Activated naive CD4-positive, alpha-beta T cell treated with anti-CD3 and anti-CD28 coated beads, Interleukin-2, amount 50 U/mL, for 24 hours (primary cell): ENCODE data around the gene CRIM1.

Experiments
- H3K27ac Mint-ChIP-seq: one replicate; pipeline ENCODE4 v1.8.0; 2021; ENCODE audit warnings: mild to moderate bottlenecking, mixed read lengths
- H3K27me3 Mint-ChIP-seq: one replicate; pipeline ENCODE4 v1.8.0; 2021; ENCODE audit warnings: mixed read lengths
- H3K36me3 Mint-ChIP-seq: one replicate; pipeline ENCODE4 v1.8.0; 2021; ENCODE audit warnings: mixed read lengths
- H3K4me1 Mint-ChIP-seq: one replicate; pipeline ENCODE4 v1.8.0; 2021; ENCODE audit warnings: mixed read lengths
- H3K4me3 Mint-ChIP-seq: one replicate; pipeline ENCODE4 v1.8.0; 2021; ENCODE audit warnings: mild to moderate bottlenecking, mixed read lengths
- H3K9me3 Mint-ChIP-seq: one replicate; pipeline ENCODE4 v1.8.0; 2021; ENCODE audit warnings: mixed read lengths

The CRIM1 gene

DNA sequence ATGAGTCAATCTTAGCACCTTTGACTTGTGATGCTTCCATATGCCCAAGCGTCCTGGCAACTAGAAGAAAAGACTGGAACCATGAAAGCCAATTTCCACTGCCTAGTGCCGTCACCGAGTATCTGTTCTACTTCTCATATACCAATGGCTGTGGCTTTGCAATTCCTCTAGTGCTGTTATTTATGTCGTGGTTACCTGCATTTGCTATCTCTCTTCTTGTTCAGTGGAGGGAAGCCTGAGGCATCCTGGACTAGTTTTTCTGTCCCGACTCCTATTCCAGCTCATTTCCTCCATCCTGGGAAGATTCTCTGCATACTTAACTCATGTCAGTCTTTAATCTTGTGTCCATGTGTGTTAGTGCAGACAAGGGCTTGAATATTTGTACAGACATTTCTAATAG is 124.5 kb downstream of the CRIM1 start:
- H3K36me3 Mint-ChIP-seq: peaks cover 23% of the 10 kb centered on the region
- no peak overlapping the region for H3K27ac Mint-ChIP-seq
- peaks cover 1% of the 10 kb centered on the region for H3K27me3 Mint-ChIP-seq
- no peak overlapping the region for H3K4me3 Mint-ChIP-seq
- peaks cover 16% of the 10 kb centered on the region for H3K9me3 Mint-ChIP-seq
- H3K4me1 Mint-ChIP-seq: no peaks in the 10 kb centered on the region

GRCh38 chr2:36480636-36481035 is 125.1 kb downstream of the CRIM1 start:
- Mint-ChIP-seq H3K27ac (no peak overlapping the region), H3K36me3 (peaks cover 20% of the 10 kb centered on the region), H3K27me3 (peaks cover 1% of the 10 kb centered on the region), H3K4me1 (no peaks in the 10 kb centered on the region), H3K9me3 (peaks cover 12% of the 10 kb centered on the region), H3K4me3 (no peak overlapping the region)

- Mint-ChIP-seq H3K4me1 (no peaks in the 10 kb centered on the region), H3K27me3 (peaks cover 1% of the 10 kb centered on the region), H3K27ac (no peak overlapping the region), H3K9me3 (peaks cover 4% of the 10 kb centered on the region), H3K4me3 (no peak overlapping the region), H3K36me3 (peaks cover 15% of the 10 kb centered on the region)
These were observed 126.1 kb downstream of the CRIM1 start for GRCh38 chr2:36481709-36482108.

GRCh38 chr2:36482576-36483214 is 127.1 kb downstream of the CRIM1 start:
- Mint-ChIP-seq H3K36me3 (peaks cover 7% of the 10 kb centered on the region), H3K9me3 (peaks cover 1% of the 10 kb centered on the region), H3K27me3 (no peaks in the 10 kb centered on the region), H3K27ac (no peak overlapping the region), H3K4me1 (no peaks in the 10 kb centered on the region), H3K4me3 (no peak overlapping the region)

- Mint-ChIP-seq H3K27ac (no peak overlapping the region), H3K27me3 (no peaks in the 10 kb centered on the region), H3K9me3 (no peaks in the 10 kb centered on the region), H3K4me3 (no peak overlapping the region), H3K4me1 (no peaks in the 10 kb centered on the region), H3K36me3 (peaks cover 4% of the 10 kb centered on the region)
These were observed 127.7 kb downstream of the CRIM1 start for GRCh38 chr2:36483290-36483689.

GRCh38 chr2:36484454-36484853 is 128.9 kb downstream of the CRIM1 start:
- no peak overlapping the region for H3K4me3 Mint-ChIP-seq

DNA sequence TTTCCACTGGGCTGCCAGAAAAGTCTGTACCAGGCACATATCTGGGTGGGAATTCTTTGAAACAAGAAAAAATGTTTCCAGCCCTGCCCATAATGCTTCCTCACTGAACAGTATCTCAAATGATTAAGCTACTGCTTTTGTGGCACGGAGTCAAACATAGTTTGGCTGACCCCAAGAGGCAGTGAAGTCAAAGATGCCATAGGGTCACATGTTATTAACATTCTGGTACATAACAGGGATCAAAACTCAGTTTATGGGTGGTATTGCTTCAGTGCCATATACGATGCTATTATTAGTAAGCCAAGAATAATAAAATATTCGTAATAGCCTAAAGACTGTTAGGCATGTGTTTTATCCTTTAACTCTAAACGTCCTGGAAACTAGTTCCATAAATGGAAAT is 129.9 kb downstream of the CRIM1 start:
- H3K27me3 Mint-ChIP-seq: no peaks in the 10 kb centered on the region
- no peaks in the 10 kb centered on the region for H3K9me3 Mint-ChIP-seq
- no peak overlapping the region for H3K27ac Mint-ChIP-seq

More at GRCh38 chr2:36484454-36484853, 128.9 kb downstream of the CRIM1 start:
- Mint-ChIP-seq H3K27ac (no peak overlapping the region), H3K4me1 (no peaks in the 10 kb centered on the region), H3K9me3 (no peaks in the 10 kb centered on the region), H3K27me3 (no peaks in the 10 kb centered on the region), H3K36me3 (no peaks in the 10 kb centered on the region)

GRCh38 chr2:36486521-36487044 is 131.0 kb downstream of the CRIM1 start:
- no peaks in the 10 kb centered on the region for H3K4me1 Mint-ChIP-seq
- no peaks in the 10 kb centered on the region for H3K27me3 Mint-ChIP-seq
- H3K36me3 Mint-ChIP-seq: no peaks in the 10 kb centered on the region
- H3K9me3 Mint-ChIP-seq: no peaks in the 10 kb centered on the region
- no peak overlapping the region for H3K4me3 Mint-ChIP-seq
- no peak overlapping the region for H3K27ac Mint-ChIP-seq

More for the DNA sequence above, 129.9 kb downstream of the CRIM1 start:
- Mint-ChIP-seq H3K4me1 (no peaks in the 10 kb centered on the region), H3K36me3 (no peaks in the 10 kb centered on the region), H3K4me3 (no peak overlapping the region)

DNA sequence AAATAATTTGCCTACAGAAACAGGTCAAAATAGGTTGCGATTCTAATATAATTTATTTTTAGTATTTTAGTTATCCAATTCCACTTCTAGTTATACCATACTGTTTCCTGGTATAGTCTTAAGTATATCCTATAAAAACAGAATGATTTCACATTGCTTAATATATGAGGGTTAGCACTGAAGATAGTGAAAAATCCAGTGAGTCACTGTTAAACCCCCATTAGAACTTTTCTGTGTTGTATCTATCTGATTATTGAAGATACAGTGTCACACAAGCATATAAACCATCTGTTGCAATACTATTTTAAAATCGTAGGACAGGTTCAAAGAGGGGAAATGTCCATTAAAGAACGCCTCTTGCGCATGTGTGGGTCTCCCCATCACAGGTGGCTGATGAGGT is 132.4 kb downstream of the CRIM1 start:
- no peak overlapping the region for H3K27ac Mint-ChIP-seq
- no peaks in the 10 kb centered on the region for H3K9me3 Mint-ChIP-seq
- no peaks in the 10 kb centered on the region for H3K36me3 Mint-ChIP-seq
- no peak overlapping the region for H3K4me3 Mint-ChIP-seq
- peaks cover 2% of the 10 kb centered on the region for H3K27me3 Mint-ChIP-seq
- no peaks in the 10 kb centered on the region for H3K4me1 Mint-ChIP-seq

- Mint-ChIP-seq H3K4me1 (no peaks in the 10 kb centered on the region), H3K27ac (no peak overlapping the region), H3K27me3 (peaks cover 2% of the 10 kb centered on the region), H3K4me3 (no peak overlapping the region), H3K36me3 (no peaks in the 10 kb centered on the region), H3K9me3 (no peaks in the 10 kb centered on the region)
These were observed 133.7 kb downstream of the CRIM1 start for GRCh38 chr2:36489281-36489680.

DNA sequence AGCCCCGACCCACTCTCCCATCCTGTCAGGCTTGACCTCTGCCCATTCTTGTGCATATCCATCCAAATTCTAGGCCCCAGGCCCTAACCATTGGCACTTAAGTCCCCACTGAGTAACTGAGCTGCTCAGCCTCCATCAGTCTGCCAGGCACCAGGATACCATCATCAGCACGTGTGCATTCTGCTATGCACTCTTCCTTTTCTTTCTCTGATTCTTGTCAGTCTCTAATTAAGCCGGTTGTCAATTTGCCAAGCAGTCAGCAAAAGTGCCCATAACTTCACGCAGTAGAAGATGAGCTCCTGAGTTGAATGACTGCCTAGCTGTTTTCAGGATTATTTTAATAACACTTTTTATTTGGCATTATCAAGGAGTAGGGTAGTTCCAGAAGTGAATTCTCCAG is 135.2 kb downstream of the CRIM1 start:
- Mint-ChIP-seq H3K9me3 (no peaks in the 10 kb centered on the region), H3K36me3 (no peaks in the 10 kb centered on the region), H3K27me3 (peaks cover 2% of the 10 kb centered on the region), H3K4me1 (no peaks in the 10 kb centered on the region), H3K27ac (no peak overlapping the region), H3K4me3 (no peak overlapping the region)

DNA sequence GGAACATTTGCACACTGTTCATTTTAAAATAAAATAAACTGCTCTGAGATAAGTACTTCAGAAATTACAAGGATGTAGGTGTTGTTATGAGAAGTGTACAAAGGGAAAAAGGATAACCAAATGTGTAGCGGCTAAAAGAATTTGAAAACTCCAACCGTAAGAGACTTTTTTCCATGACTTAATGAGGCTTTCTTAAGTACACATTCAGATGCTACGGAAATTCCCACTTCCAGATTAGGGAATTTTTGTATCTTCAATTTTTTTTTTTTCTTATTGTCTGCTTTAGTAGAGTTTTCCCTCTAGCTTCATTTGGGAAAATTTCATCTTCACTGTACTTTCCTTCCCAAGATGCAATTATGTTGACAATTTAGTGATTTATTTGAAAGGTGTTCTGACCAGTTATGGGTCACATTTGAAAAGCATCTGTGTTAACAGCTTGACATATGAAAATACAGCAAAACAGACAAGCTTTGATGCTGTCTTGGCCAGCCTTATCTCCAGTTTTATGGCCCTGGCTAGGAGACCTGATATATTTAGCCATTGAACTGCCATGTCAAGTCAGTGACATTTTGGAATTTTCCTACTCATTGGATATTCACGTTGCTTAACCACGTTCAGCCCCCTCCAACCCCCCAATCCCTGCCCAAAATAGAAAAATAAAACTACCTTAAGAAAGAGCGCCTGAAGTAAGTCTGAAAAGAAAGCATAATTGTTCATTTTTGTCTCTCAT is 136.8 kb downstream of the CRIM1 start:
- Mint-ChIP-seq H3K9me3 (no peaks in the 10 kb centered on the region), H3K27ac (no peak overlapping the region), H3K4me3 (no peak overlapping the region), H3K4me1 (no peaks in the 10 kb centered on the region), H3K27me3 (peaks cover 2% of the 10 kb centered on the region), H3K36me3 (no peaks in the 10 kb centered on the region)

GRCh38 chr2:36493306-36493705 is 137.7 kb downstream of the CRIM1 start:
- Mint-ChIP-seq H3K4me3 (no peak overlapping the region), H3K9me3 (no peaks in the 10 kb centered on the region), H3K27me3 (peaks cover 2% of the 10 kb centered on the region), H3K36me3 (no peaks in the 10 kb centered on the region), H3K4me1 (no peaks in the 10 kb centered on the region), H3K27ac (no peak overlapping the region)

GRCh38 chr2:36497570-36498163 is 142.1 kb downstream of the CRIM1 start:
- H3K36me3 Mint-ChIP-seq: no peaks in the 10 kb centered on the region
- H3K4me3 Mint-ChIP-seq: no peak overlapping the region
- H3K4me1 Mint-ChIP-seq: no peaks in the 10 kb centered on the region
- no peaks in the 10 kb centered on the region for H3K27me3 Mint-ChIP-seq
- H3K27ac Mint-ChIP-seq: no peak overlapping the region
- no peaks in the 10 kb centered on the region for H3K9me3 Mint-ChIP-seq

- Mint-ChIP-seq H3K27ac (no peak overlapping the region), H3K4me1 (no peaks in the 10 kb centered on the region), H3K36me3 (no peaks in the 10 kb centered on the region), H3K4me3 (no peak overlapping the region), H3K9me3 (no peaks in the 10 kb centered on the region), H3K27me3 (no peaks in the 10 kb centered on the region)
These were observed 143.7 kb downstream of the CRIM1 start for GRCh38 chr2:36499128-36499820.

DNA sequence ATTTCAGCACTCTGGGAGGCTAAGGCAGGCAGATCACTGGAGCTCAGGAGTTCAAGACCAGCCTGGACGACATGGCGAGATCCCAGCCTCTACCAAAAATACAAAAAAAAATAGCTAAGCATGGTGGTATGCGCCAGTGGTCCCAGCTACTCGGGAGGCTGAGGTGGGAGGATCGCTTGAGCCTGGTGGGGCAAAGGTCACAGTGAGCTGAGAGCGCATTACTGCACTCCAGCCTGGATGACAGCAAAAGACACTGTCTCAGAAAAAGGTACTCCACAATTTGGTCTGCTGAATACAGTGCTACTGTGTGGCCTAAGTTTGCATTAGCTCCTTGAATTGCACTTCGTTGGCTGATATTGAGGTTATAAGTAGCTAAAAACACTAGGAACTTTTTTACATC is 144.5 kb downstream of the CRIM1 start:
- no peaks in the 10 kb centered on the region for H3K4me1 Mint-ChIP-seq
- H3K36me3 Mint-ChIP-seq: no peaks in the 10 kb centered on the region

More for the DNA sequence above, 144.5 kb downstream of the CRIM1 start:
- Mint-ChIP-seq H3K4me3 (no peak overlapping the region), H3K27me3 (no peaks in the 10 kb centered on the region), H3K27ac (no peak overlapping the region), H3K9me3 (no peaks in the 10 kb centered on the region)
